Fibroblast of lung (primary cell): ENCODE data around the gene PTPN13. TPM values are rescaled to one million over a fixed set of nuclear protein-coding genes. Genes with fewer than 3 reads are reported as not detected.

Experiments
- DNase-seq, 2 donors: peaks; one replicate each; pipeline versions ENCODE4 v3.0.0 to v3.0.0-alpha.2; 2010; ENCODE audit warnings: low read depth in 2 of 2
- H2AFZ ChIP-seq: 2 replicates; pipeline ENCODE4 v1.5.1; 2012; ENCODE audit warnings: low read length, control low read depth, inconsistent platforms
- H3K27ac ChIP-seq: 2 replicates; pipeline ENCODE4 v1.5.1; 2011; ENCODE audit warnings: low read length, control low read depth; ENCODE audit not compliant: insufficient read depth
- H3K27me3 ChIP-seq: 2 replicates; pipeline ENCODE4 v1.5.1; 2011; ENCODE audit warnings: mild to moderate bottlenecking, low read length; ENCODE audit not compliant: control insufficient read depth, insufficient read depth
- H3K36me3 ChIP-seq: 2 replicates; pipeline ENCODE4 v1.5.1; 2011; ENCODE audit warnings: low read length; ENCODE audit not compliant: control insufficient read depth, insufficient read depth
- H3K4me1 ChIP-seq: 2 replicates; pipeline ENCODE4 v1.5.1; 2011; ENCODE audit warnings: low read length; ENCODE audit not compliant: control insufficient read depth, insufficient read depth; ENCODE audit errors: extremely low read depth
- H3K4me2 ChIP-seq: 2 replicates; pipeline ENCODE4 v1.5.1; 2011; ENCODE audit warnings: low read length, control low read depth; ENCODE audit not compliant: insufficient read depth; ENCODE audit errors: extremely low read depth
- H3K4me3 ChIP-seq, 4 experiments: fragments of 200-600 bp in 1 of 4; sonication (generic) in 1 of 4; replicated peaks in 1 of 4; 2 replicates each; pipeline ENCODE4 v1.5.1; 2011 to 2016; ENCODE audit warnings: low read length in 4 of 4, low read depth in 3 of 4, mild to moderate bottlenecking in 3 of 4, control low read depth in 2 of 4, inconsistent platforms in 1 of 4, mixed read lengths in 1 of 4; ENCODE audit not compliant: insufficient read depth in 1 of 4; ENCODE audit errors: control extremely low read depth in 1 of 4
- H3K79me2 ChIP-seq: 2 replicates; pipeline ENCODE4 v1.5.1; 2012; ENCODE audit warnings: mild to moderate bottlenecking, low read length, inconsistent platforms; ENCODE audit not compliant: control insufficient read depth, insufficient read depth
- H3K9ac ChIP-seq: 2 replicates; pipeline ENCODE4 v1.5.1; 2011; ENCODE audit warnings: mild to moderate bottlenecking, low read length, control low read depth; ENCODE audit not compliant: insufficient read depth
- H3K9me3 ChIP-seq: 2 replicates; pipeline ENCODE4 v1.5.1; 2012; ENCODE audit warnings: low read depth, low read length; ENCODE audit not compliant: control insufficient read depth, insufficient read depth
- H4K20me1 ChIP-seq: 2 replicates; pipeline ENCODE4 v1.5.1; 2011; ENCODE audit warnings: low read length; ENCODE audit not compliant: control insufficient read depth, insufficient read depth; ENCODE audit errors: extremely low read depth
- CTCF ChIP-seq, 2 donors: IDR thresholded peaks in 1 of 2; conservative IDR thresholded peaks in 1 of 2; 1 replicate in 1 of 2; 2 replicates in 1 of 2; pipeline ENCODE4 v1.5.1; 2011 to 2012; ENCODE audit warnings: low read length in 2 of 2, control low read depth in 1 of 2, inconsistent platforms in 1 of 2, low read depth in 1 of 2, mild to moderate bottlenecking in 1 of 2
- EZH2 ChIP-seq: IDR thresholded peaks from 2 replicates; pipeline ENCODE4 v1.5.1; 2012; ENCODE audit warnings: low read length, control low read depth, mild to moderate bottlenecking; ENCODE audit errors: missing control alignments
- polyA plus RNA-seq, 2 donors: library from polyadenylated mRNA; depleted of rRNA in 1 of 2; stranded (reverse) in 1 of 2; unstranded in 1 of 2; fragments of >200 nt; gene quantifications; 2 replicates each; pipeline ENCODE4 v1.2.1, GENCODE V29; 2011 to 2012; ENCODE audit warnings: missing spikeins in 1 of 2
- total RNA-seq: library from RNA; depleted of rRNA; stranded (reverse); fragments of >200 nt; gene quantifications from 2 replicates; pipeline ENCODE4 v1.2.1, GENCODE V29; 2014

Gene PTPN13
- total and polyA plus RNA-seq, 2 donors (not counting 1 experiment from before 2014, with no cell fraction given) = 16.5 to 136 TPM

DNA sequence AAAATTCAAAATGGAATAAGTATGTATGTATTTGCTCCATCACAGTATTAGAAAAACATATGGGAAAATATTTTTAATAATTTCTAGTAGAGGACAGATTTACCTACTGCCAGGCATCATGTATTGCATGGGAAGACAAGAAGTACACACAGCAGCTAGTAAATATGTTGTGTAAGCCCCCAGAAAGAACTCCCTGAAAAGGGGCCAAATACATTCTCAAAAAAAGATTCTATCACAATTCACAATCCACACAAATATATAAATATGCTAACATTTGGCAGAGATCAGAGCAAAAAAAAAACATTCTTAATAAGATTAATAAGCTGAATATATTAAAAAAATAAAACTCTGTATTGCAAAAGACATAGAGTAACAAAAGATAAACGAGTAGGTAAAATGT, 227.0 kb downstream of the PTPN13 start:
- Histone ChIP-seq H4K20me1 (no peaks in the 10 kb centered on the region), H3K27ac (no peak overlapping the region), H3K36me3 (no peaks in the 10 kb centered on the region), H3K27me3 (no peaks in the 10 kb centered on the region), H3K4me1 (peaks cover 3% of the 10 kb centered on the region), H3K9me3 (no peaks in the 10 kb centered on the region), H3K4me3 (no peak overlapping the region), H3K79me2 (no peaks in the 10 kb centered on the region), H3K9ac (no peak overlapping the region), H2AFZ (no peak overlapping the region), H3K4me2 (no peak overlapping the region)
- TF ChIP-seq CTCF (conservative IDR thresholded peaks at IDR 0.05 in 1 of 2, IDR thresholded peaks at IDR 0.05 in 1 of 2; ENCODE audit: low read depth in 1 of 2, low read length in 2 of 2) (no peak), EZH2 (no peak)
- DNase-seq = no peak

- no peak overlapping the region for H3K9ac ChIP-seq
- no peak for TF ChIP-seq EZH2
- TF ChIP-seq CTCF (conservative IDR thresholded peaks at IDR 0.05 in 1 of 2, IDR thresholded peaks at IDR 0.05 in 1 of 2; ENCODE audit: low read depth in 1 of 2, low read length in 2 of 2) = no peak
- no peaks in the 10 kb centered on the region for H4K20me1 ChIP-seq
- H3K4me3 ChIP-seq = no peak overlapping the region
- no peaks in the 10 kb centered on the region for H3K36me3 ChIP-seq
- no peaks in the 10 kb centered on the region for H3K9me3 ChIP-seq
- no peak overlapping the region for H2AFZ ChIP-seq
- no peaks in the 10 kb centered on the region for H3K27me3 ChIP-seq
- no peak overlapping the region for H3K4me2 ChIP-seq
- peaks cover 3% of the 10 kb centered on the region for H3K4me1 ChIP-seq
- H3K27ac ChIP-seq = no peak overlapping the region
- H3K79me2 ChIP-seq = no peaks in the 10 kb centered on the region
- DNase-seq = peak in 1 of 2 donors; percentile 27
These were observed 228.0 kb downstream of the PTPN13 start for GRCh38 chr4:86822136-86822535.

DNA sequence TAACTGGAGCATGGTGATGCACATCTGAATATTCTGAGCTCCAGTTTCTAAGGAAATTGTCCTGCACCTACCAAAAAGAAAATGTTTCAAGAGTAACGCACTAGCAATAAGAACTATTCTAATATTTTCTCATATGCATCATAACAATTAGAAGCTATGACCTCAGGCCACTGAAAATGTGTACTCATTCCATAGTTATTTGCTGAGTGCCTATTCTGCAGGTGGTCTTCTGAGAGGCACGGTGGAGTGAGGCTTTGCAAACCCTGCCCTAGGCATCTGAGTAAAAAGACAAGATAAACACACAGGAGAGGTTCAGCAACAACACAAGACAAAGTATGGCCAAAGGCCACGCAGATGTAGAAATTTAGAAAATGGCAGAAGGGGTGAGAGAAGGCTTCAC, 231.4 kb downstream of the PTPN13 start:
- TF ChIP-seq EZH2 = no peak
- no peak for TF ChIP-seq CTCF (conservative IDR thresholded peaks at IDR 0.05 in 1 of 2, IDR thresholded peaks at IDR 0.05 in 1 of 2; ENCODE audit: low read depth in 1 of 2, low read length in 2 of 2)
- no peak overlapping the region for H3K4me2 ChIP-seq
- no peak overlapping the region for H3K27ac ChIP-seq
- H3K9ac ChIP-seq = no peak overlapping the region
- H3K27me3 ChIP-seq = no peaks in the 10 kb centered on the region
- H2AFZ ChIP-seq = no peak overlapping the region
- H3K4me1 ChIP-seq = no peaks in the 10 kb centered on the region
- H3K36me3 ChIP-seq = no peaks in the 10 kb centered on the region
- no peaks in the 10 kb centered on the region for H3K79me2 ChIP-seq
- no peaks in the 10 kb centered on the region for H4K20me1 ChIP-seq
- no peaks in the 10 kb centered on the region for H3K9me3 ChIP-seq
- DNase-seq = peak in 1 of 2 donors; percentile 21
- no peak overlapping the region for H3K4me3 ChIP-seq
